K562 (cell line): Measurements from ENCODE around the gene CCDC117. TPM values are rescaled to one million over a fixed set of nuclear protein-coding genes. Genes with fewer than 3 reads are reported as not detected.

Experiments
- ATAC-seq: fragments of 200-7000 bp; cut with Tn5 transposase; 3 replicates; pipeline ENCODE4 v1.9.1; 2020; ENCODE audit warnings: moderate library complexity
- BruUV-seq: library from RNA; stranded (reverse); fragments of 400-500 nt; replicated peaks from 2 replicates; lab custom pipeline; 2021; lab: Mats Ljungman, UMichigan
- CTCF ChIA-PET: fragments of 300-600 bp; formaldehyde crosslinking; extraction: SDS; loops from one replicate; lab custom pipeline; 2021; ENCODE audit warnings: low intra/inter-chr PET ratio; lab: Yijun Ruan, JAX
- POLR2A ChIA-PET: fragments of 300-600, 350-650 bp; sonication (Branson Sonifier 250); formaldehyde crosslinking; extraction: SDS; loops from one replicate; lab custom pipeline; 2021; ENCODE audit warnings: antibody characterized with exemption, inconsistent platforms; lab: Yijun Ruan, JAX
- DNase-seq, 4 experiments: peaks; one replicate each; pipeline versions ENCODE4 v3.0.0 to v3.0.0-alpha.2; 2011 to 2018; ENCODE audit warnings: low spot score in 3 of 4, mixed read lengths in 3 of 4; ENCODE audit errors: extremely low read depth in 1 of 4
- FAIRE-seq: peaks from 2 replicates; lab custom pipeline; 2011; peaks lifted over from hg19 to GRCh38; lab: Jason Lieb, UNC
- H2AFZ ChIP-seq: 2 replicates; pipeline ENCODE4 v1.6.0; 2011; ENCODE audit warnings: low read depth, low read length, control low read depth, inconsistent platforms
- H3K27ac ChIP-seq: fragments of 200-600 bp; 3 replicates; pipeline ENCODE4 v1.8.0; 2011; ENCODE audit warnings: low read depth, mild to moderate bottlenecking, control low read depth, inconsistent platforms, low read length, moderate library complexity, mixed read lengths; ENCODE audit errors: extremely low read depth
- H3K27me3 ChIP-seq, 2 experiments: fragments of 300-600 bp in 1 of 2; 2 replicates in 1 of 2; 3 replicates in 1 of 2; pipeline versions ENCODE4 v1.6.0 to v1.8.0; 2011; ENCODE audit warnings: inconsistent platforms in 2 of 2, low read length in 2 of 2, mild to moderate bottlenecking in 1 of 2, mixed read lengths in 1 of 2, moderate library complexity in 1 of 2; ENCODE audit not compliant: control insufficient read depth in 2 of 2, insufficient read depth in 2 of 2
- H3K36me3 ChIP-seq: fragments of 300-600 bp; 3 replicates; pipeline ENCODE4 v1.8.0; 2011; ENCODE audit warnings: mild to moderate bottlenecking, low read length, inconsistent platforms; ENCODE audit not compliant: control insufficient read depth, insufficient read depth
- H3K4me1 ChIP-seq, 2 experiments: fragments of 200-600 bp in 1 of 2; replicated peaks in 1 of 2; 2 replicates in 1 of 2; 3 replicates in 1 of 2; pipeline versions ENCODE4 v1.5.1 to v1.8.0; 2011; ENCODE audit warnings: inconsistent platforms in 2 of 2, low read length in 2 of 2, mild to moderate bottlenecking in 1 of 2, mixed read lengths in 1 of 2, moderate library complexity in 1 of 2; ENCODE audit not compliant: control insufficient read depth in 2 of 2, insufficient read depth in 2 of 2
- H3K4me2 ChIP-seq: 2 replicates; pipeline ENCODE4 v1.6.1; 2011; ENCODE audit warnings: low read length, control low read depth, inconsistent platforms, mixed read lengths; ENCODE audit not compliant: insufficient read depth
- H3K4me3 ChIP-seq: fragments of 200-600 bp; sonication (generic), shearing (Covaris generic); 2 replicates; pipeline ENCODE4 v1.5.1; 2016; ENCODE audit warnings: control low read depth, inconsistent platforms
- H3K79me2 ChIP-seq: fragments of 200-600 bp; 3 replicates; pipeline ENCODE4 v1.8.0; 2011; ENCODE audit warnings: low read length, inconsistent platforms; ENCODE audit not compliant: control insufficient read depth, insufficient read depth
- H3K9ac ChIP-seq, 2 experiments: 2 replicates each; pipeline versions ENCODE4 v1.6.0 to v1.6.1; 2011; ENCODE audit warnings: low read depth in 2 of 2, low read length in 2 of 2, control low read depth in 1 of 2, inconsistent platforms in 1 of 2, mild to moderate bottlenecking in 1 of 2, mixed read lengths in 1 of 2; ENCODE audit not compliant: insufficient read depth in 1 of 2
- H3K9me1 ChIP-seq: one replicate; pipeline ENCODE4 v1.6.0; 2011; ENCODE audit warnings: inconsistent platforms, mild to moderate bottlenecking, low read length, moderate library complexity; ENCODE audit not compliant: control insufficient read depth, insufficient read depth
- H3K9me3 ChIP-seq: replicated peaks from 2 replicates; pipeline ENCODE4 v1.5.1; 2011; ENCODE audit warnings: low read depth, low read length, inconsistent platforms; ENCODE audit not compliant: control insufficient read depth, insufficient read depth
- H4K20me1 ChIP-seq: replicated peaks from 2 replicates; pipeline ENCODE4 v1.6.1; 2011; ENCODE audit warnings: low read length, inconsistent platforms, mixed read lengths; ENCODE audit not compliant: control insufficient read depth, insufficient read depth
- EWSR1 ChIP-seq: fragments of 450-650 bp; IDR thresholded peaks from 2 replicates; pipeline ENCODE4 v1.6.1; 2018; ENCODE audit warnings: borderline replicate concordance, mild to moderate bottlenecking, low read depth, moderate library complexity; ENCODE audit not compliant: partially characterized antibody
- MTA2 ChIP-seq: fragments of 450-650 bp; IDR thresholded peaks from 2 replicates; pipeline ENCODE4 v1.6.1; 2016; ENCODE audit warnings: low read depth
- PKNOX1 ChIP-seq: fragments of 450-650 bp; IDR thresholded peaks from 2 replicates; pipeline ENCODE4 v1.6.1; 2016
- RNF2 ChIP-seq: sonication (generic); IDR thresholded peaks from 2 replicates; pipeline ENCODE4 v1.6.1; 2016
- SRSF7 ChIP-seq: fragments of 200-400 bp; formaldehyde crosslinking; optimal IDR thresholded peaks from 2 replicates; pipeline ENCODE3; 2017; ENCODE audit warnings: mild to moderate bottlenecking, low read depth, low read length
- ZBTB11 ChIP-seq, 3 experiments: fragments of 200-800 bp in 1 of 3; fragments of 250-450 bp in 1 of 3; fragments of 450-650 bp in 1 of 3; sonication (Bioruptor Pico) in 1 of 3; sonication (Bioruptor generic) in 1 of 3; formaldehyde crosslinking in 1 of 3; IDR thresholded peaks; 2 replicates each; pipeline versions ENCODE4 v1.6.1 to v1.8.0; 2016 to 2022; ENCODE audit warnings: mild to moderate bottlenecking in 2 of 3, missing genetic modification characterization in 2 of 3, missing compliant biosample characterization in 1 of 3, moderate library complexity in 1 of 3
- WGBS: fragments of 100-300 bp; shearing (Covaris generic); methylation state at CpG from one replicate; pipeline ENCODE4 v1.1.6; 2016; ENCODE audit warnings: low coverage, mixed read lengths; ENCODE audit not compliant: insufficient coverage; ENCODE audit errors: missing lambda C conversion rate; 5-methylcytosine and 5-hydroxymethylcytosine counted together
- in situ Hi-C: fragments of 300-500 bp; cut with MboI; formaldehyde crosslinking; loops from 4 replicates; pipeline ENCODE4 v1.15.0; 2018; ENCODE audit warnings: inconsistent platforms, mixed read lengths
- intact Hi-C: fragments of 100-400 bp; cut with micrococcal nuclease; formaldehyde crosslinking; loops from 2 replicates; pipeline ENCODE4 v1.14.2; 2022
- polyA plus RNA-seq, 8 experiments: library from polyadenylated mRNA; depleted of rRNA in 4 of 8; stranded (reverse) in 5 of 8; unstranded in 3 of 8; fragments of >200 nt; fragmentation: Nextera tagmentation in 2 of 8; fragmentation: Illumina TruSeq in 1 of 8; extraction: Ambion mirVana in 2 of 8; extraction: Trizol in 1 of 8; gene quantifications; 2 replicates each; pipeline versions ENCODE4 v1.2.1 to v1.2.3, GENCODE V29; 2011 to 2014; ENCODE audit warnings: inconsistent platforms in 1 of 8, missing spikeins in 1 of 8
- total RNA-seq, 7 experiments: library from RNA; depleted of rRNA in 6 of 7; stranded (reverse); fragments of >200 nt in 6 of 7; fragmentation: Illumina TruSeq in 2 of 7; extraction: Trizol in 2 of 7; gene quantifications; 2 replicates each; pipeline versions ENCODE4 v1.2.1 to v1.2.3, GENCODE V29; 2011 to 2021; ENCODE audit warnings: low replicate concordance in 1 of 7

CCDC117 gene
- total and polyA plus RNA-seq, 9 of the 15 experiments (the other 6 are each of a cell fraction or from before 2014, with no cell fraction given): 5.7 to 23.3 (median 15.8) TPM

DNA sequence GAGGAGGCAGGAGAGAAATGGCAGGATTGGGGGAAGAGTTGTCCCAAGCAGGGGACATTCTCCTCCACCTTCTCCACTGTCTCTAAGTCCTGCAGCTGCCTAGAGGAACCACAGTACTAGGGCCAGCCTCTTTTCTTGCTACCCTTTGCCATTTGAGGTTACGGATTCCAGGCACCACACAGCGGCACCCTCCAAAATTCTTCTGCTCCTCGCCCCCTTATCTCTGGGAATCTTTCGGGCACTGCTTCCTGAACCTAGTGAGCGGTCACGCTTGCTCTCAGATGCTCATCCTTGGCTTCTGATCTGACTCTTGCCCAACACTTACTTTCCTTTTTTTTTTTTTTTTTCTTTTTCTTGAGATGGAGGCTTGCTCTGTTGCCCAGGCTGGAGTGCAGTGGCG is 54.4 kb downstream of the CCDC117 start:
- Histone ChIP-seq H3K27me3 (no peaks in the 10 kb centered on the region), H3K36me3 (no peaks in the 10 kb centered on the region), H3K4me2 (no peak overlapping the region), H3K27ac (no peak overlapping the region), H4K20me1 (no peaks in the 10 kb centered on the region), H3K79me2 (no peaks in the 10 kb centered on the region), H3K4me1 (peaks cover 0 to 9% of the 10 kb centered on the region in 2 experiments; a peak in 2 of 5 replicates), H3K4me3 (no peak overlapping the region), H3K9me1 (no peaks in the 10 kb centered on the region), H3K9me3 (no peaks in the 10 kb centered on the region), H3K9ac (no peak overlapping the region), H2AFZ (no peak overlapping the region)
- TF ChIP-seq PKNOX1 (no peak), SRSF7 (no peak), MTA2 (no peak), EWSR1 (no peak), ZBTB11 (CRISPR knock-in tag; IDR thresholded peaks at IDR 0.05) (no peak), RNF2 (no peak)
- POLR2A ChIA-PET: no interaction called here
- intact Hi-C loops: loop anchor here (5.0 kb wide), 1 partner anchor 35 kb away; no protein-coding TSS in a partner anchor
- no peak for ATAC-seq
- DNase-seq: no peak
- in situ Hi-C loops: loop anchor here (10.0 kb wide), 1 partner anchor 772 kb away; no protein-coding TSS in a partner anchor
- no peak for FAIRE-seq
- CTCF ChIA-PET: no interaction called here
- WGBS: 66% methylated on average over 4 of the region's 7 CpGs
- BruUV-seq: no TSS peak
